GM23338 (cell line): ENCODE measurements around the gene FBXW7. TPM values are rescaled to one million over a fixed set of nuclear protein-coding genes. Genes with fewer than 3 reads are reported as not detected.

ENCODE experiments used
- ATAC-seq: fragments of 200-7000 bp; cut with Tn5 transposase; 3 replicates; pipeline ENCODE4 v1.9.1; 2020
- DNase-seq: peaks from one replicate; pipeline ENCODE4 v3.0.0-alpha.2; 2015; ENCODE audit warnings: low spot score
- H2AFZ ChIP-seq: fragments of 200-600 bp; sonication (generic); 2 replicates; pipeline ENCODE4 v1.8.0; 2016; ENCODE audit warnings: antibody characterized with exemption, mild to moderate bottlenecking, moderate library complexity
- H3F3A ChIP-seq: fragments of 200-600 bp; sonication (generic); replicated peaks from 2 replicates; pipeline ENCODE4 v1.8.0; 2017; ENCODE audit warnings: antibody characterized with exemption, mixed run types, low read depth
- H3K27ac ChIP-seq: fragments of 200-600 bp; sonication (generic); 2 replicates; pipeline ENCODE4 v1.6.1; 2016; ENCODE audit warnings: low read depth
- H3K27me3 ChIP-seq: fragments of 200-600 bp; sonication (generic); 2 replicates; pipeline ENCODE4 v1.8.0; 2016; ENCODE audit warnings: mild to moderate bottlenecking, mixed run types, moderate library complexity; ENCODE audit not compliant: insufficient read depth
- H3K36me3 ChIP-seq: fragments of 200-600 bp; sonication (generic); 2 replicates; pipeline ENCODE4 v1.8.0; 2016; ENCODE audit warnings: mild to moderate bottlenecking; ENCODE audit not compliant: insufficient read depth
- H3K4me1 ChIP-seq: fragments of 200-600 bp; sonication (generic); 2 replicates; pipeline ENCODE4 v1.8.0; 2016; ENCODE audit warnings: mild to moderate bottlenecking, moderate library complexity; ENCODE audit not compliant: insufficient read depth
- H3K4me2 ChIP-seq: fragments of 200-600 bp; sonication (generic); 2 replicates; pipeline ENCODE4 v1.7.1; 2017; ENCODE audit warnings: mixed run types
- H3K4me3 ChIP-seq: fragments of 200-600 bp; sonication (generic); 2 replicates; pipeline ENCODE4 v1.6.1; 2016; ENCODE audit warnings: mixed run types
- H3K79me2 ChIP-seq: fragments of 200-600 bp; sonication (generic); replicated peaks from 2 replicates; pipeline ENCODE4 v1.8.0; 2017; ENCODE audit warnings: mild to moderate bottlenecking; ENCODE audit not compliant: insufficient read depth
- H3K9me2 ChIP-seq: fragments of 200-600 bp; sonication (generic); 2 replicates; pipeline ENCODE4 v1.8.0; 2017; ENCODE audit not compliant: insufficient read depth
- H4K20me1 ChIP-seq: fragments of 200-600 bp; sonication (generic); replicated peaks from 2 replicates; pipeline ENCODE4 v1.8.0; 2017; ENCODE audit warnings: mild to moderate bottlenecking; ENCODE audit not compliant: insufficient read depth
- H3K27ac Mint-ChIP-seq: 2 replicates; pipeline ENCODE4 v1.8.0; 2020; ENCODE audit warnings: inconsistent platforms, mild to moderate bottlenecking, moderate library complexity, mixed read lengths
- H3K27me3 Mint-ChIP-seq: 3 replicates; pipeline ENCODE4 v1.8.0; 2022; ENCODE audit warnings: low read depth, mild to moderate bottlenecking, moderate library complexity, mixed read lengths, inconsistent platforms; ENCODE audit not compliant: insufficient read depth, poor library complexity
- H3K36me3 Mint-ChIP-seq: 3 replicates; pipeline ENCODE4 v1.8.0; 2021; ENCODE audit warnings: low read depth, mild to moderate bottlenecking, inconsistent platforms, moderate library complexity, mixed read lengths
- H3K4me1 Mint-ChIP-seq: 3 replicates; pipeline ENCODE4 v1.8.0; 2020; ENCODE audit warnings: mild to moderate bottlenecking, inconsistent platforms, mixed read lengths
- H3K4me3 Mint-ChIP-seq: 3 replicates; pipeline ENCODE4 v1.8.0; 2021; ENCODE audit warnings: moderate library complexity, mild to moderate bottlenecking, inconsistent platforms, mixed read lengths
- H3K9me3 Mint-ChIP-seq: 3 replicates; pipeline ENCODE4 v1.8.0; 2020; ENCODE audit warnings: moderate library complexity, mild to moderate bottlenecking, inconsistent platforms, mixed read lengths
- CREB1 ChIP-seq: fragments of 250-450 bp; sonication (Bioruptor Pico); IDR thresholded peaks from 2 replicates; pipeline ENCODE4 v1.5.0; 2020; ENCODE audit warnings: low read depth, mild to moderate bottlenecking, moderate library complexity
- EZH2phosphoT487 ChIP-seq: fragments of 200-600 bp; sonication (generic); IDR thresholded peaks from one replicate; pipeline ENCODE4 v1.8.1; 2018; ENCODE audit warnings: antibody characterized with exemption; ENCODE audit not compliant: unreplicated experiment
- NANOG ChIP-seq: IDR thresholded peaks from 2 replicates; pipeline ENCODE4 v1.6.1; 2016; ENCODE audit warnings: antibody characterized with exemption, borderline replicate concordance
- POLR2AphosphoS5 ChIP-seq: IDR thresholded peaks from 2 replicates; pipeline ENCODE4 v1.6.1; 2016; ENCODE audit warnings: antibody characterized with exemption, low read depth
- STAT1 ChIP-seq: IDR thresholded peaks from one replicate; pipeline ENCODE4 v1.6.1; 2016; ENCODE audit warnings: antibody characterized with exemption; ENCODE audit not compliant: unreplicated experiment
- ZNF114 ChIP-seq: fragments of 250-450 bp; sonication (Bioruptor Pico); IDR thresholded peaks from 2 replicates; pipeline ENCODE4 v1.5.0; 2020; ENCODE audit warnings: mild to moderate bottlenecking, moderate library complexity
- ZNF331 ChIP-seq: fragments of 250-450 bp; sonication (Bioruptor Pico); IDR thresholded peaks from 2 replicates; pipeline ENCODE4 v1.5.0; 2020; ENCODE audit warnings: low read depth, mild to moderate bottlenecking, moderate library complexity
- polyA plus RNA-seq: library from polyadenylated mRNA; unstranded; fragments of >200 nt; fragmentation: Nextera tagmentation; extraction: Ambion mirVana; gene quantifications from 2 replicates; pipeline ENCODE4 v1.2.1, GENCODE V29; 2016
- total RNA-seq: library from RNA; depleted of rRNA; stranded (reverse); fragments of >200 nt; shearing (Covaris generic); gene quantifications from 2 replicates; pipeline ENCODE4 v1.2.3, GENCODE V29; 2014
- TF ChIP-seq, protein P1 (sequence below): IDR thresholded peaks from one replicate; pipeline ENCODE4 v1.6.1; 2018; ENCODE audit warnings: antibody characterized with exemption; ENCODE audit not compliant: unreplicated experiment
- TF ChIP-seq, protein P2 (sequence below): fragments of 250-450 bp; sonication (Bioruptor Pico); IDR thresholded peaks from 2 replicates; pipeline ENCODE4 v1.5.0; 2020; ENCODE audit warnings: mild to moderate bottlenecking, moderate library complexity
- TF ChIP-seq, protein P3 (sequence below), 2 experiments: fragments of 200-600 bp in 1 of 2; sonication (generic) in 1 of 2; conservative IDR thresholded peaks; 2 replicates each; pipeline versions ENCODE4 v1.5.1 to v1.6.1; 2016 to 2017; ENCODE audit warnings: antibody characterized with exemption in 2 of 2, low read depth in 2 of 2, mild to moderate bottlenecking in 2 of 2, moderate library complexity in 1 of 2

FBXW7 gene
- total and polyA plus RNA-seq, 2 experiments from 2014 or later, result 25.8 to 34.7 TPM

DNA sequence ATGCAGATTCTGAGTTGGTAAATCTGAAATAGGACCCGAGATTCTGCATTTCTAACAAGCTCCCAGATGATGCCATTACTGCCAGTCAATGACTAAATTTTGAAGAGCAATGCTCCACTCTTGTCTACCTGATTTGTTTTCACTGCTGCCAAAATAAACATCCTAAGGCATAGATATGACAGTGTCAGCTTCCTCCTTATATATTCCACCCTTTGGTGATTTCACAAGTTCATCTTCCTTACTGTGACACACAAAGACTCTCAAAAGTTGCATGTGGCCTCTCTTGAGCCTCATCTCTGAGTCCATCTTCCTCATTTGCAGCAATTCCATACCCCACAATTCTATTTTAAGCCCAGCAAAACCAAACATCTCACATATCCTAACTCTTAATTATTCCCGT, 110.9 kb downstream of the FBXW7 start (continued):
- TF ChIP-seq, protein P1, sequence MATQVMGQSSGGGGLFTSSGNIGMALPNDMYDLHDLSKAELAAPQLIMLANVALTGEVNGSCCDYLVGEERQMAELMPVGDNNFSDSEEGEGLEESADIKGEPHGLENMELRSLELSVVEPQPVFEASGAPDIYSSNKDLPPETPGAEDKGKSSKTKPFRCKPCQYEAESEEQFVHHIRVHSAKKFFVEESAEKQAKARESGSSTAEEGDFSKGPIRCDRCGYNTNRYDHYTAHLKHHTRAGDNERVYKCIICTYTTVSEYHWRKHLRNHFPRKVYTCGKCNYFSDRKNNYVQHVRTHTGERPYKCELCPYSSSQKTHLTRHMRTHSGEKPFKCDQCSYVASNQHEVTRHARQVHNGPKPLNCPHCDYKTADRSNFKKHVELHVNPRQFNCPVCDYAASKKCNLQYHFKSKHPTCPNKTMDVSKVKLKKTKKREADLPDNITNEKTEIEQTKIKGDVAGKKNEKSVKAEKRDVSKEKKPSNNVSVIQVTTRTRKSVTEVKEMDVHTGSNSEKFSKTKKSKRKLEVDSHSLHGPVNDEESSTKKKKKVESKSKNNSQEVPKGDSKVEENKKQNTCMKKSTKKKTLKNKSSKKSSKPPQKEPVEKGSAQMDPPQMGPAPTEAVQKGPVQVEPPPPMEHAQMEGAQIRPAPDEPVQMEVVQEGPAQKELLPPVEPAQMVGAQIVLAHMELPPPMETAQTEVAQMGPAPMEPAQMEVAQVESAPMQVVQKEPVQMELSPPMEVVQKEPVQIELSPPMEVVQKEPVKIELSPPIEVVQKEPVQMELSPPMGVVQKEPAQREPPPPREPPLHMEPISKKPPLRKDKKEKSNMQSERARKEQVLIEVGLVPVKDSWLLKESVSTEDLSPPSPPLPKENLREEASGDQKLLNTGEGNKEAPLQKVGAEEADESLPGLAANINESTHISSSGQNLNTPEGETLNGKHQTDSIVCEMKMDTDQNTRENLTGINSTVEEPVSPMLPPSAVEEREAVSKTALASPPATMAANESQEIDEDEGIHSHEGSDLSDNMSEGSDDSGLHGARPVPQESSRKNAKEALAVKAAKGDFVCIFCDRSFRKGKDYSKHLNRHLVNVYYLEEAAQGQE, result no peak

DNA sequence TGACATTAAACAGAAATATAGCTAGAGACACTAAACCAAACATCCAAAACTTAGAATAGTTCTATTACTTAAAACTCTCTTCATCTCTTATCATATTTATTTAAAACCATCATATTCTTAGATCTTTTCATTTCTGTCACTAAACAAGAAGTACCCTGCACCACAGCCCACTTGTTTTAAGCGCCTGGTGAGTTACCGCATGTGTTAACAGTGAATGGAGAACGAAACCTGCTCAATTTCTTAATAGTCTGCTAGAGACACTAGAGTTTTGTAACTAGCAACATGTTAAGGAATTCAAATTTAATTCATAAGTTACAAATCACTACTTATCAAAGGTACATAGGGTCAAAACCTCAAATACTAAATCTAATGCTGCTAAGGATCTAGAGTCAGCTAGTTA, 111.5 kb downstream of the FBXW7 start:
- Mint-ChIP-seq H3K4me1 (peaks cover 20% of the 10 kb centered on the region), H3K4me3 (no peak overlapping the region), H3K27ac (no peak overlapping the region), H3K36me3 (no peaks in the 10 kb centered on the region), H3K9me3 (no peaks in the 10 kb centered on the region), H3K27me3 (peaks cover 3% of the 10 kb centered on the region)
- H3K4me1 ChIP-seq, result peaks cover 16% of the 10 kb centered on the region
- no peaks in the 10 kb centered on the region for H3F3A ChIP-seq
- H3K4me3 ChIP-seq, result peak overlapping the region; percentile 22; the same call in 1 of the 2 replicates
- no peaks in the 10 kb centered on the region for H3K9me2 ChIP-seq
- H3K4me2 ChIP-seq, result peak overlapping the region; percentile 49
- H3K27ac ChIP-seq, result peak overlapping the region; percentile 28; the same call in 1 of the 2 replicates
- ATAC-seq, result no peak
- peaks cover 61% of the 10 kb centered on the region for H3K79me2 ChIP-seq
- 0 out of 2 replicates have a peak, but pooled peaks cover 3% of the 10 kb centered on the region for H4K20me1 ChIP-seq
- no peaks in the 10 kb centered on the region for H3K27me3 ChIP-seq
- H2AFZ ChIP-seq, result no peak overlapping the region
- no peak for DNase-seq
- no peaks in the 10 kb centered on the region for H3K36me3 ChIP-seq
- TF ChIP-seq ZNF114 (no peak), EZH2phosphoT487 (no peak), NANOG (no peak), STAT1 (no peak), ZNF331 (CRISPR knock-in tag) (no peak), CREB1 (no peak), POLR2AphosphoS5 (no peak)
- TF ChIP-seq, protein P2, sequence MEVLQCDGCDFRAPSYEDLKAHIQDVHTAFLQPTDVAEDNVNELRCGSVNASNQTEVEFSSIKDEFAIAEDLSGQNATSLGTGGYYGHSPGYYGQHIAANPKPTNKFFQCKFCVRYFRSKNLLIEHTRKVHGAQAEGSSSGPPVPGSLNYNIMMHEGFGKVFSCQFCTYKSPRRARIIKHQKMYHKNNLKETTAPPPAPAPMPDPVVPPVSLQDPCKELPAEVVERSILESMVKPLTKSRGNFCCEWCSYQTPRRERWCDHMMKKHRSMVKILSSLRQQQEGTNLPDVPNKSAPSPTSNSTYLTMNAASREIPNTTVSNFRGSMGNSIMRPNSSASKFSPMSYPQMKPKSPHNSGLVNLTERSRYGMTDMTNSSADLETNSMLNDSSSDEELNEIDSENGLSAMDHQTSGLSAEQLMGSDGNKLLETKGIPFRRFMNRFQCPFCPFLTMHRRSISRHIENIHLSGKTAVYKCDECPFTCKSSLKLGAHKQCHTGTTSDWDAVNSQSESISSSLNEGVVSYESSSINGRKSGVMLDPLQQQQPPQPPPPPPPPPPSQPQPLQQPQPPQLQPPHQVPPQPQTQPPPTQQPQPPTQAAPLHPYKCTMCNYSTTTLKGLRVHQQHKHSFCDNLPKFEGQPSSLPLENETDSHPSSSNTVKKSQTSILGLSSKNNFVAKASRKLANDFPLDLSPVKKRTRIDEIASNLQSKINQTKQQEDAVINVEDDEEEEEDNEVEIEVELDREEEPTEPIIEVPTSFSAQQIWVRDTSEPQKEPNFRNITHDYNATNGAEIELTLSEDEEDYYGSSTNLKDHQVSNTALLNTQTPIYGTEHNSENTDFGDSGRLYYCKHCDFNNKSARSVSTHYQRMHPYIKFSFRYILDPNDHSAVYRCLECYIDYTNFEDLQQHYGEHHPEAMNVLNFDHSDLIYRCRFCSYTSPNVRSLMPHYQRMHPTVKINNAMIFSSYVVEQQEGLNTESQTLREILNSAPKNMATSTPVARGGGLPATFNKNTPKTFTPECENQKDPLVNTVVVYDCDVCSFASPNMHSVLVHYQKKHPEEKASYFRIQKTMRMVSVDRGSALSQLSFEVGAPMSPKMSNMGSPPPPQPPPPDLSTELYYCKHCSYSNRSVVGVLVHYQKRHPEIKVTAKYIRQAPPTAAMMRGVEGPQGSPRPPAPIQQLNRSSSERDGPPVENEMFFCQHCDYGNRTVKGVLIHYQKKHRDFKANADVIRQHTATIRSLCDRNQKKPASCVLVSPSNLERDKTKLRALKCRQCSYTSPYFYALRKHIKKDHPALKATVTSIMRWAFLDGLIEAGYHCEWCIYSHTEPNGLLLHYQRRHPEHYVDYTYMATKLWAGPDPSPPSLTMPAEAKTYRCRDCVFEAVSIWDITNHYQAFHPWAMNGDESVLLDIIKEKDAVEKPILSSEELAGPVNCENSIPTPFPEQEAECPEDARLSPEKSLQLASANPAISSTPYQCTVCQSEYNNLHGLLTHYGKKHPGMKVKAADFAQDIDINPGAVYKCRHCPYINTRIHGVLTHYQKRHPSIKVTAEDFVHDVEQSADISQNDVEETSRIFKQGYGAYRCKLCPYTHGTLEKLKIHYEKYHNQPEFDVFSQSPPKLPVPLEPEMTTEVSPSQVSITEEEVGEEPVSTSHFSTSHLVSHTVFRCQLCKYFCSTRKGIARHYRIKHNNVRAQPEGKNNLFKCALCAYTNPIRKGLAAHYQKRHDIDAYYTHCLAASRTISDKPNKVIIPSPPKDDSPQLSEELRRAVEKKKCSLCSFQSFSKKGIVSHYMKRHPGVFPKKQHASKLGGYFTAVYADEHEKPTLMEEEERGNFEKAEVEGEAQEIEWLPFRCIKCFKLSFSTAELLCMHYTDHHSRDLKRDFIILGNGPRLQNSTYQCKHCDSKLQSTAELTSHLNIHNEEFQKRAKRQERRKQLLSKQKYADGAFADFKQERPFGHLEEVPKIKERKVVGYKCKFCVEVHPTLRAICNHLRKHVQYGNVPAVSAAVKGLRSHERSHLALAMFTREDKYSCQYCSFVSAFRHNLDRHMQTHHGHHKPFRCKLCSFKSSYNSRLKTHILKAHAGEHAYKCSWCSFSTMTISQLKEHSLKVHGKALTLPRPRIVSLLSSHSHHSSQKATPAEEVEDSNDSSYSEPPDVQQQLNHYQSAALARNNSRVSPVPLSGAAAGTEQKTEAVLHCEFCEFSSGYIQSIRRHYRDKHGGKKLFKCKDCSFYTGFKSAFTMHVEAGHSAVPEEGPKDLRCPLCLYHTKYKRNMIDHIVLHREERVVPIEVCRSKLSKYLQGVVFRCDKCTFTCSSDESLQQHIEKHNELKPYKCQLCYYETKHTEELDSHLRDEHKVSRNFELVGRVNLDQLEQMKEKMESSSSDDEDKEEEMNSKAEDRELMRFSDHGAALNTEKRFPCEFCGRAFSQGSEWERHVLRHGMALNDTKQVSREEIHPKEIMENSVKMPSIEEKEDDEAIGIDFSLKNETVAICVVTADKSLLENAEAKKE (CRISPR knock-in tag), result no peak
- TF ChIP-seq, protein P1, result no peak
- TF ChIP-seq, protein P3, sequence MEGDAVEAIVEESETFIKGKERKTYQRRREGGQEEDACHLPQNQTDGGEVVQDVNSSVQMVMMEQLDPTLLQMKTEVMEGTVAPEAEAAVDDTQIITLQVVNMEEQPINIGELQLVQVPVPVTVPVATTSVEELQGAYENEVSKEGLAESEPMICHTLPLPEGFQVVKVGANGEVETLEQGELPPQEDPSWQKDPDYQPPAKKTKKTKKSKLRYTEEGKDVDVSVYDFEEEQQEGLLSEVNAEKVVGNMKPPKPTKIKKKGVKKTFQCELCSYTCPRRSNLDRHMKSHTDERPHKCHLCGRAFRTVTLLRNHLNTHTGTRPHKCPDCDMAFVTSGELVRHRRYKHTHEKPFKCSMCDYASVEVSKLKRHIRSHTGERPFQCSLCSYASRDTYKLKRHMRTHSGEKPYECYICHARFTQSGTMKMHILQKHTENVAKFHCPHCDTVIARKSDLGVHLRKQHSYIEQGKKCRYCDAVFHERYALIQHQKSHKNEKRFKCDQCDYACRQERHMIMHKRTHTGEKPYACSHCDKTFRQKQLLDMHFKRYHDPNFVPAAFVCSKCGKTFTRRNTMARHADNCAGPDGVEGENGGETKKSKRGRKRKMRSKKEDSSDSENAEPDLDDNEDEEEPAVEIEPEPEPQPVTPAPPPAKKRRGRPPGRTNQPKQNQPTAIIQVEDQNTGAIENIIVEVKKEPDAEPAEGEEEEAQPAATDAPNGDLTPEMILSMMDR (conservative IDR thresholded peaks at IDR 0.05; ENCODE audit: low read depth in 2 of 2), result no peak
